Gastroesophageal sphincter (tissue), 4 donors: Measurements from ENCODE around the gene C11orf86. TPM values are rescaled to one million over a fixed set of nuclear protein-coding genes. Genes with fewer than 3 reads are reported as not detected.

Experiments
- ATAC-seq: fragments of 150-250 bp; one replicate; pipeline ENCODE4 v1.9.1; 2016; ENCODE audit warnings: mild to moderate bottlenecking, moderate library complexity
- H3K27ac ChIP-seq, 4 donors: fragments of 200-600 bp; sonication (generic) in 3 of 4; 1 replicate in 3 of 4; 2 replicates in 1 of 4; pipeline ENCODE4 v1.5.1; 2016 to 2019
- H3K27me3 ChIP-seq: fragments of 200-600 bp; sonication (generic); one replicate; pipeline ENCODE4 v1.5.1; 2019
- H3K36me3 ChIP-seq, 2 donors: fragments of 200-600 bp; sonication (generic); one replicate each; pipeline ENCODE4 v1.5.1; 2019; ENCODE audit warnings: control low read depth in 1 of 2
- H3K4me1 ChIP-seq, 3 donors: fragments of 200-600 bp; sonication (generic); 1 replicate in 2 of 3; 2 replicates in 1 of 3; pipeline ENCODE4 v1.5.1; 2016 to 2019; ENCODE audit warnings: control low read depth in 2 of 3
- H3K4me3 ChIP-seq, 2 donors: fragments of 200-600 bp; sonication (generic); one replicate each; pipeline ENCODE4 v1.5.1; 2019; ENCODE audit warnings: mild to moderate bottlenecking in 1 of 2, moderate library complexity in 1 of 2
- H3K9me3 ChIP-seq, 3 donors: fragments of 200-600 bp; sonication (generic); one replicate each; pipeline ENCODE4 v1.5.1; 2017 to 2019; ENCODE audit warnings: control low read depth in 2 of 3
- EP300 ChIP-seq: sonication (generic); formaldehyde crosslinking; IDR thresholded peaks from one replicate; pipeline ENCODE4 v1.6.1; 2017; ENCODE audit warnings: antibody characterized with exemption, mild to moderate bottlenecking
- POLR2A ChIP-seq, 2 donors: fragments of 450-650 bp; IDR thresholded peaks; one replicate each; pipeline ENCODE4 v1.6.1; 2017; ENCODE audit warnings: antibody characterized with exemption in 2 of 2, mild to moderate bottlenecking in 2 of 2, moderate library complexity in 1 of 2
- POLR2AphosphoS5 ChIP-seq: sonication (generic); formaldehyde crosslinking; IDR thresholded peaks from one replicate; pipeline ENCODE4 v1.6.1; 2017; ENCODE audit warnings: antibody characterized with exemption
- WGBS, 2 donors: methylation state at CpG; one replicate each; pipeline ENCODE4 v1.1.5; 2018; ENCODE audit warnings: low coverage in 1 of 2; 5-methylcytosine and 5-hydroxymethylcytosine counted together
- total RNA-seq, 4 donors: library from RNA; depleted of rRNA; stranded (reverse); fragments of >200 nt; gene quantifications; one replicate each; pipeline ENCODE4 v1.1.0, GENCODE V29; 2016
- TF ChIP-seq, protein P1 (sequence below), 4 experiments: fragments of 200-600 bp in 2 of 4; fragments of 450-650 bp in 2 of 4; sonication (generic) in 1 of 4; IDR thresholded peaks; one replicate each; pipeline ENCODE4 v1.5.1; 2017 to 2019; ENCODE audit warnings: antibody characterized with exemption in 4 of 4, mild to moderate bottlenecking in 2 of 4, moderate library complexity in 2 of 4

C11orf86 gene
- total RNA-seq, 4 donors from 2014 or later: not detected

- H3K27me3 ChIP-seq: peaks cover 3% of the 10 kb centered on the region
- no peaks in the 10 kb centered on the region for H3K36me3 ChIP-seq
- H3K4me3 ChIP-seq: no peak overlapping the region
- WGBS, 2 donors: 60 to 86% methylated on average over 1 of the region's 8 CpGs
- no peak for ATAC-seq
- H3K9me3 ChIP-seq: no peaks in the 10 kb centered on the region
- TF ChIP-seq, protein P1, sequence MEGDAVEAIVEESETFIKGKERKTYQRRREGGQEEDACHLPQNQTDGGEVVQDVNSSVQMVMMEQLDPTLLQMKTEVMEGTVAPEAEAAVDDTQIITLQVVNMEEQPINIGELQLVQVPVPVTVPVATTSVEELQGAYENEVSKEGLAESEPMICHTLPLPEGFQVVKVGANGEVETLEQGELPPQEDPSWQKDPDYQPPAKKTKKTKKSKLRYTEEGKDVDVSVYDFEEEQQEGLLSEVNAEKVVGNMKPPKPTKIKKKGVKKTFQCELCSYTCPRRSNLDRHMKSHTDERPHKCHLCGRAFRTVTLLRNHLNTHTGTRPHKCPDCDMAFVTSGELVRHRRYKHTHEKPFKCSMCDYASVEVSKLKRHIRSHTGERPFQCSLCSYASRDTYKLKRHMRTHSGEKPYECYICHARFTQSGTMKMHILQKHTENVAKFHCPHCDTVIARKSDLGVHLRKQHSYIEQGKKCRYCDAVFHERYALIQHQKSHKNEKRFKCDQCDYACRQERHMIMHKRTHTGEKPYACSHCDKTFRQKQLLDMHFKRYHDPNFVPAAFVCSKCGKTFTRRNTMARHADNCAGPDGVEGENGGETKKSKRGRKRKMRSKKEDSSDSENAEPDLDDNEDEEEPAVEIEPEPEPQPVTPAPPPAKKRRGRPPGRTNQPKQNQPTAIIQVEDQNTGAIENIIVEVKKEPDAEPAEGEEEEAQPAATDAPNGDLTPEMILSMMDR (IDR thresholded peaks at IDR 0.05): no peak
- no peak for TF ChIP-seq POLR2A (IDR thresholded peaks at IDR 0.05)
- no peak for TF ChIP-seq EP300
- TF ChIP-seq POLR2AphosphoS5: no peak
- no peaks in the 10 kb centered on the region for H3K4me1 ChIP-seq
- H3K27ac ChIP-seq: no peak overlapping the region
These were observed 39.9 kb downstream of the C11orf86 start for GRCh38 chr11:67015048-67015447.

DNA sequence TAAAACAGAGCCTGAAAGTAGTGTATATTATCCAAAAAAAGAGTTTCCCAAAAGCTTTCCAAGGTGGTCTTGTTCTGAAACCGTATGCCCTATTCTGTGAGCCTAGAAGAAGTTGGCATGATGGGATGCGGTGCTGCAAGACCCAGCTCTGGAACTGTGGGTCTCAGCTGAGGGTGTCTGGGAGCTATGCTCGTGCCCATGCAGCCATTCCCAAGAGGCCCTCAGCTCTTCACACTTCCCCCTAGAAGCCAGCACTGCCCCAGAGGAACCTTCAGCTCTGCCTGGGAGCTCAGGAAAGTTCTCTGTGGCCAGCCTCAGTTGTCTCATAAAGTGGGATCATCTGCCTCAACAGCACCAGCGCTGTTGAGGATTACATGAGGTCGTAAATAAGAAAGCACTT lies 41.4 kb downstream of the C11orf86 start:
- no peaks in the 10 kb centered on the region for H3K4me1 ChIP-seq
- peaks cover 3% of the 10 kb centered on the region for H3K27me3 ChIP-seq
- H3K27ac ChIP-seq: no peak overlapping the region
- H3K9me3 ChIP-seq: no peaks in the 10 kb centered on the region
- H3K4me3 ChIP-seq: no peak overlapping the region
- 86 to 89% methylated on average over 4 to 5 of the region's 5 CpGs for WGBS, 2 donors
- TF ChIP-seq POLR2AphosphoS5 (no peak), POLR2A (IDR thresholded peaks at IDR 0.05) (no peak), EP300 (no peak)
- TF ChIP-seq, protein P1 (IDR thresholded peaks at IDR 0.05): no peak
- no peaks in the 10 kb centered on the region for H3K36me3 ChIP-seq
- ATAC-seq: no peak

DNA sequence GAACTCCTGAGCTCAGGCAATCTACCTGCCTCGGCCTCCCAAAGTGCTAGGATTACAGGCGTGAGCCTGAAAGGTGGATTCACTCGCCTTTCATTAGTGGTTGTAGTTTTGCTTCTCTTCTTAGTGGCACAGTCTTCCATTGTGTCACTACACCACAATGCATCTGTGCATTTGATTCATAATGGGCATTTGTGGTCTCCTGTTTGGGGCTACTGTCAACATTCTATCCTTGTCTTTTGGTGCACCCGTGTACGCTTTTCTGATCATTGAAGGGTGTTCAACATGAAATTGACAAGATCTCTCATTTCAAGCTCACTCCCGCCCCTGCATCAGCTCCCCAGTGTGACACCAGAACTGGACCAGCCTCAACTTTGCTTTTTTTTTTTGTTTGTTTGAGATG lies 45.8 kb downstream of the C11orf86 start:
- no peak for ATAC-seq
- TF ChIP-seq EP300 (no peak), POLR2A (IDR thresholded peaks at IDR 0.05) (no peak), POLR2AphosphoS5 (no peak)
- TF ChIP-seq, protein P1 (IDR thresholded peaks at IDR 0.05): no peak
- H3K27ac ChIP-seq: no peak overlapping the region

GRCh38 chr11:67022341-67022933 lies 47.3 kb downstream of the C11orf86 start:
- Histone ChIP-seq H3K9me3 (no peaks in the 10 kb centered on the region), H3K27me3 (peaks cover 36% of the 10 kb centered on the region), H3K36me3 (no peaks in the 10 kb centered on the region), H3K27ac (no peak overlapping the region), H3K4me3 (peak overlapping the region in 1 of 2 donors; percentile 54), H3K4me1 (peaks cover 0 to 20% (median 11%) of the 10 kb centered on the region in 3 donors)
- 0 to 2% methylated on average over 3 to 8 of the region's 20 CpGs for WGBS, 2 donors
- TF ChIP-seq, protein P1 (IDR thresholded peaks at IDR 0.05): no peak
- no peak for TF ChIP-seq EP300
- no peak for TF ChIP-seq POLR2A (IDR thresholded peaks at IDR 0.05)
- TF ChIP-seq POLR2AphosphoS5: no peak
- ATAC-seq: no peak

More for the DNA sequence above, 45.8 kb downstream of the C11orf86 start:
- H3K36me3 ChIP-seq: no peaks in the 10 kb centered on the region
- peaks cover 0 to 20% (median 11%) of the 10 kb centered on the region in 3 donors for H3K4me1 ChIP-seq
- WGBS, 2 donors: 80 to 88% methylated on average over 4 to 5 of the region's 6 CpGs
- peaks cover 36% of the 10 kb centered on the region for H3K27me3 ChIP-seq
- no peaks in the 10 kb centered on the region for H3K9me3 ChIP-seq
- H3K4me3 ChIP-seq: no peak overlapping the region
